ENCODE data around the gene KCTD7. TPM values are rescaled to one million over a fixed set of nuclear protein-coding genes. Genes with fewer than 3 reads are reported as not detected.

The KCTD7 gene
- total RNA-seq, 1 experiment from 2014 or later, result 3.9 TPM

DNA sequence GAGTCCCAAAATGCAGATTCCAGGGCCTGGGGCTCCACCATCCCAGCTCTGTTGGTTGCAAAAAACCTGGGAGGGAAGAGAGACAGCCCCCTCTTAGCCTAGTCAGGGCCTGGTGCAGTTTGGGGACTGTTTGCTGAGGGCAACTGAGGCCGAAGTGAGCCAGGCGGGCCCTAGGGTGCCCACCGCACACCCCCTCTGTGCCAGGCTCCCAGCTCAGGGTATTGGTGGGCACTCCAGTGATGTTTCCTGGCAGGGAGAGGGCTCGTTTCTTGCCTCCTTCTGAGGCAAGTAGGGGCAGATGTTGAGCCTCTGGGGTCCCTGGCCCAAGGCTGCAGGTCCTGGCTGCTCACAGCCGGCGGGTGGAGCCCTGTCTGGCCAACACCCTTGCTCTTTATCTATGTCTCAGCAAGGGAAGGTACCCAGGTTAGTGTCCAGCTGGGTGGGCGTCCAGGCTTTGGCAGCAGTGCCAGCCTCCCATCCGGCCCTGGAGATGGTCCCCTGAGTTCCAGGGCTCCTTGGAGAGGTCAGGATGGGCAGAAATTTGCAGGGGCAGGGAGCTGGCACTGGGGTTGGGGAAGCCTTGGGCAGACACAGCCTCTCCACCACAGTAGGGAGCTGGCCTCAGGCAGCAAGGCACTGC is 37.8 kb downstream of the KCTD7 start (continued):
- TF ChIP-seq, protein P1, sequence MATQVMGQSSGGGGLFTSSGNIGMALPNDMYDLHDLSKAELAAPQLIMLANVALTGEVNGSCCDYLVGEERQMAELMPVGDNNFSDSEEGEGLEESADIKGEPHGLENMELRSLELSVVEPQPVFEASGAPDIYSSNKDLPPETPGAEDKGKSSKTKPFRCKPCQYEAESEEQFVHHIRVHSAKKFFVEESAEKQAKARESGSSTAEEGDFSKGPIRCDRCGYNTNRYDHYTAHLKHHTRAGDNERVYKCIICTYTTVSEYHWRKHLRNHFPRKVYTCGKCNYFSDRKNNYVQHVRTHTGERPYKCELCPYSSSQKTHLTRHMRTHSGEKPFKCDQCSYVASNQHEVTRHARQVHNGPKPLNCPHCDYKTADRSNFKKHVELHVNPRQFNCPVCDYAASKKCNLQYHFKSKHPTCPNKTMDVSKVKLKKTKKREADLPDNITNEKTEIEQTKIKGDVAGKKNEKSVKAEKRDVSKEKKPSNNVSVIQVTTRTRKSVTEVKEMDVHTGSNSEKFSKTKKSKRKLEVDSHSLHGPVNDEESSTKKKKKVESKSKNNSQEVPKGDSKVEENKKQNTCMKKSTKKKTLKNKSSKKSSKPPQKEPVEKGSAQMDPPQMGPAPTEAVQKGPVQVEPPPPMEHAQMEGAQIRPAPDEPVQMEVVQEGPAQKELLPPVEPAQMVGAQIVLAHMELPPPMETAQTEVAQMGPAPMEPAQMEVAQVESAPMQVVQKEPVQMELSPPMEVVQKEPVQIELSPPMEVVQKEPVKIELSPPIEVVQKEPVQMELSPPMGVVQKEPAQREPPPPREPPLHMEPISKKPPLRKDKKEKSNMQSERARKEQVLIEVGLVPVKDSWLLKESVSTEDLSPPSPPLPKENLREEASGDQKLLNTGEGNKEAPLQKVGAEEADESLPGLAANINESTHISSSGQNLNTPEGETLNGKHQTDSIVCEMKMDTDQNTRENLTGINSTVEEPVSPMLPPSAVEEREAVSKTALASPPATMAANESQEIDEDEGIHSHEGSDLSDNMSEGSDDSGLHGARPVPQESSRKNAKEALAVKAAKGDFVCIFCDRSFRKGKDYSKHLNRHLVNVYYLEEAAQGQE (IDR thresholded peaks at IDR 0.05; ENCODE audit: low read depth), result no peak
- TF ChIP-seq CBX3 (IDR thresholded peaks at IDR 0.05; ENCODE audit: low read depth), result no peak
- TF ChIP-seq, protein P2, sequence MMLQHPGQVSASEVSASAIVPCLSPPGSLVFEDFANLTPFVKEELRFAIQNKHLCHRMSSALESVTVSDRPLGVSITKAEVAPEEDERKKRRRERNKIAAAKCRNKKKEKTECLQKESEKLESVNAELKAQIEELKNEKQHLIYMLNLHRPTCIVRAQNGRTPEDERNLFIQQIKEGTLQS (IDR thresholded peaks at IDR 0.05), result no peak
- TF ChIP-seq, protein P3, sequence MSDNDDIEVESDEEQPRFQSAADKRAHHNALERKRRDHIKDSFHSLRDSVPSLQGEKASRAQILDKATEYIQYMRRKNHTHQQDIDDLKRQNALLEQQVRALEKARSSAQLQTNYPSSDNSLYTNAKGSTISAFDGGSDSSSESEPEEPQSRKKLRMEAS (IDR thresholded peaks at IDR 0.05), result no peak

DNA sequence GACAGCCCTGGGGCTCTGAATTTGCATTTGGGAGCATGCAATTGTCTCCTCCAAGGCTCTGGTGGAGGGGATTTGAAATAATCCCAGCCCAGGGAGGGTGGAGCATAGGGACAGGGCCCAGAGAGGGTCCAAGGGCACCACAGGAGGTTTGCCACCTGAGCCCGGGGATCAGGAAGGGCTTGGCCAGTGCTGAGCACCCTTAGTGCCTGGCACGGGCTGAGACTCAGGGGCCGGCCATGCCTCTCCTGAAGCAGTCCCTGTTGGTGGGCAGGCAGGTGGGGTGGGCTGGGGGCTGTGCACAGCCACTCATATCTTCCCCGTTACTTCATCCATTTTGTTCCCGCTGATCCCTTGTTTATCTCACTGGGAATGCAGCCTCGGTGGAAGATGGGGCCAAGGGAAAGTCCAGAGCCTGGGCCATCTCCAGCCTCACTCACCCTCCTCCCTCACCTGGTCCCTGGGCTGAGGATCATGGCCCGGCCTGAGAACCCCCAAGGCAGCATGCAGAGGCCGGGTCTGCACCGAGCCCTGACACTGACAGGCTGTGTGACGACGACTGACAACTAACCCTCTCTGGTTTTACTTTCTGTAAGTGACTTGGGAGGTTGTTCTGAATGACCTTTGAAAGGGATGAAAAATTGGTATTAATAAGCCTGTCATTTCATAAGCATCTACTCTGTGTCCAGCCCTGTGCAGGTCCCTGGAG is 38.5 kb downstream of the KCTD7 start:
- no peaks in the 10 kb centered on the region for H3K79me2 ChIP-seq (ENCODE audit: insufficient read depth, low read length)
- CTCF ChIA-PET, result no interaction called here
- no peaks in the 10 kb centered on the region for H3K36me3 ChIP-seq (ENCODE audit: control insufficient read depth in 1 of 2, insufficient read depth in 2 of 2, low read length in 2 of 2)
- no peaks in the 10 kb centered on the region for H3K9me2 ChIP-seq (ENCODE audit: insufficient read depth)
- no peak overlapping the region for H3K4me2 ChIP-seq (ENCODE audit: low read length)
- no peaks in the 10 kb centered on the region for H3K27me3 ChIP-seq (ENCODE audit: insufficient read depth, low read length)
- RAD21 ChIA-PET (ENCODE audit: low non-redundant PET in 1 of 2, low total read pairs in 2 of 2, uncharacterized antibody in 2 of 2, unreplicated experiment in 2 of 2), result no interaction called here
- no peak overlapping the region for H2AFZ ChIP-seq (ENCODE audit: low read depth, low read length, poor library complexity, severe bottlenecking)
- no peaks in the 10 kb centered on the region for H4K20me1 ChIP-seq (ENCODE audit: insufficient read depth)
- H3K27ac ChIP-seq (ENCODE audit: low read depth, low read length), result no peak overlapping the region
- ATAC-seq, result no peak
- H3K4me3 ChIP-seq (replicated peaks in 1 of 2; ENCODE audit: low read depth in 1 of 2, low read length in 2 of 2), result no peak overlapping the region
- no peaks in the 10 kb centered on the region for H3K4me1 ChIP-seq (ENCODE audit: control insufficient read depth in 1 of 2, insufficient read depth in 2 of 2, low read length in 2 of 2)
- no peaks in the 10 kb centered on the region for H3K9me3 ChIP-seq (ENCODE audit: control insufficient read depth in 1 of 2, insufficient read depth in 1 of 2, low read depth in 1 of 2, low read length in 2 of 2)
- no peak for DNase-seq (ENCODE audit: low read depth, low spot score)
- intact Hi-C loops (cut with micrococcal nuclease), result no loop called here
- H3K9ac ChIP-seq (ENCODE audit: low read length), result no peak overlapping the region
- no TSS peak for BruUV-seq (replicated peaks)
- POLR2A ChIA-PET, result no interaction called here
- no peak for TF ChIP-seq TCF7L2 (IDR thresholded peaks at IDR 0.05; ENCODE audit: borderline replicate concordance, extremely low read depth, insufficient read depth, insufficient read length)
- TF ChIP-seq ZNF274 (IDR thresholded peaks at IDR 0.05; ENCODE audit: low read depth, low read length), result no peak
- TF ChIP-seq CEBPB (IDR thresholded peaks at IDR 0.05; ENCODE audit: low read depth), result no peak
- TF ChIP-seq ELF1 (IDR thresholded peaks at IDR 0.05; ENCODE audit: borderline replicate concordance, low read depth), result no peak
- TF ChIP-seq EZH2 (IDR thresholded peaks at IDR 0.05), result no peak
- TF ChIP-seq POLR2A (IDR thresholded peaks at IDR 0.05; ENCODE audit: borderline replicate concordance, extremely low read depth, insufficient read depth, insufficient read length), result no peak
